Measurements from ENCODE around the gene NRXN3.
"Not testable (repeated sequence)": the region's sequence is repeated elsewhere in the genome, so short reads cannot be mapped to it uniquely, and the experiment has no call there.

Gene NRXN3

DNA sequence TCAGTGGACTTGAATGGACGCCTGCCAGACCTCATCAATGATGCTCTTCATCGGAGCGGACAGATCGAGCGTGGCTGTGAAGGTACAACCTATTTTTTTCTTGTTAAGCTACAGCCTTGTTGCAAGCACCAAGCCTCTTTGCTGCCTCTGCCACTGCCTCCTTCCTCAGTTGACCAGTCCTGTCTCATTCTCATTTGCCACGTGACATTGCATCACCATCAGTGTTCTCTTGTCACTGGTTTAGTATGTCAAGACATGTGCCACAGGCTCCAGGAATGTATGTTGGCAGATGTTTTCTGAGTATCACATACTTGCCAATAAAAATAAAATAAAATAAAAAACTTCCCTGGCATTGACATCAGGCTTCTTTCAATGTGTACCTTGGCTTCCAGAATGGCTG lies 798.1 kb downstream of the NRXN3 start:
- DNase-seq = no peak

DNA sequence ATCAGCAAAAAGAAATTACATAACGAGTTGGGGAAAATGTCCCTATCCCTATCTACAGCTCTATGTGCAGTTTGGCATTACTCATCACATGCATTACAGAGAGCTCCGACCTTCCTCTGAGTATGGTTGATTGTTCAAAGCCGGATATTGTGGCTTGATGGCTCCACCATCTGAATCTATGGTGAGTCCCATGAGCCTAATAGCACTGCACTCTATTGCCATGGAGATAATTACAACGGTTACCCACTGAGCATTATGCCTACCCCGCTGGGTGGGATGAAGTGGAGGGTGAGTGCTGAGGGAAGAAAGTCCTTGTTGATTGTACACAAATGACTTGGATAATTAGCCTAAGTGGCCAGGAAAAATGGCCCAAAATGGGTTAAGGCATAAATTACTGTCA lies 800.5 kb downstream of the NRXN3 start:
- DNase-seq = no peak

DNA sequence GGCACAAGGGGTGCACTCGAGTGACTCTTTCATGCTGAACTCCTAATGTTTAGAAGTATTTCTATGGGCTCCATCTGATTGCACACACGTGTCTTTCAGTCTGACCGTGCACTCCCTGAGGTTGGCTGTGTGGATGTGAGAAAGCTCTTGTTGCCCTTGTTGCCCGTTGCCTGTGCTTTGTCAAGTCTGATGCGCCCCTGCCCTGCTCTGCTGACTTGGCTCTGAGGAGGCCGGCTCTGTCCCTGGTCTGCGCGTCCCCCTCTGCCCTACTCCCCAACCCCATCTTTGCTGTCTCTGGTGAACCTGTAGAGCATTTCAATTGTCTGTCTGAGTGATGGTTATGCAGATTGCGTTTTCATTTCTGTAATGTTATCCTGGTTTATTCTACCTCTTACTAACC lies 802.3 kb downstream of the NRXN3 start:
- DNase-seq = no peak

DNA sequence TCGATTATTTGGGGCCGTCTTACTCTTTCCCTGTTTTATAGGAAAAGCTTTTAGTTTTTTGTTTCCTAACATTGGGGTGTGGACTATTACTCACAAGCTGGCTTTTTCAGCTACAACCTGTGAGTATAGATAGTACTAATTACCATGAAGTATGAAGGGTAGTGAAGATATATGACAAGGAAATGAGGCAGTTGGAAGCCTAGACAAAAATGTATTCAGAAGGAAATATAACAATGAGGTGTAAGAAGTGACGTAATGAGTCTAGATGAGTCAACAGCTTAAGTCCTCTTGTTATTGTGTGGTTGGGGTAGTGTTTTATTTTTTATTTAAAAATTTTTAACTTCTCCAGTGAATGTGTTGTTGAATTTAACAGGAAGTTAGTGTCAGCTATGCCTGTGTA lies 804.5 kb downstream of the NRXN3 start:
- peak in 1 of 3 donors; percentile 2 for DNase-seq

DNA sequence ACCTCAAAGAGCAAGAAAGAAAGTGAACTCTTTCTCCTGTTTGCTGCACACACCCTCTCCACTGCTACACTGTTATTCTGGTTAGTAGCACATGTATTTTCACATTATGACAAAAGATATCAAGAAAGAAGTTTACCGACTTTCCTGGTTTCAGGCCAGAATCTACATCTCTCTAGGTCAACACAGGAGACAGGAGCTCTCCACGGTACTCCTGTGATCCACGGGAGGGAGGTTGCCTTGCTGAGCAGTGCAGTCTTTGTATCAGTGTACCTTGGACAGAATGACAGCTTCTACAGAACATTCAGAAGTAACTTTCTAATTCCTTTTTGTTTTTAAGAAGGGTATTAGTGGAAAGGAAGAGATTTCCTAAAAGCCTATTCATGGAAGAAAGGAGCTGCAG lies 805.6 kb downstream of the NRXN3 start:
- no peak for DNase-seq

DNA sequence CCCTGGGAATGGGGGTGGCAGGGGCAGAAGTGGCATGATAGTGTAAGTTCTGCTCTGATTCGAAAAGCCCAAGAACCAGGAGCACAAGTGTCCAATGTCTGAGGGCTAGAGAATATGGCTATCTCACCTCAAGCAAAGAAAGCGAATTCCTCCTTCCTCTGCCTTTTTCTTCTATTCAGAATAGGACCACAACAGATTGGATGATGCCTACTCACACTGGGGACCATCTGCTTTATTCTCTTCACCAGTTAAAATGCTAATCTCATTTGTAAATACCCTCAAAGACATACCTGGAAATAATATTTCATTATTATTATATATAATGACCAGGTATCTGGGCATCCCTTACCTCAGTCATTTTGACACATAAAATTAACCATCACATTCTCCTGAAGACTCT lies 808.7 kb downstream of the NRXN3 start:
- no peak for DNase-seq

DNA sequence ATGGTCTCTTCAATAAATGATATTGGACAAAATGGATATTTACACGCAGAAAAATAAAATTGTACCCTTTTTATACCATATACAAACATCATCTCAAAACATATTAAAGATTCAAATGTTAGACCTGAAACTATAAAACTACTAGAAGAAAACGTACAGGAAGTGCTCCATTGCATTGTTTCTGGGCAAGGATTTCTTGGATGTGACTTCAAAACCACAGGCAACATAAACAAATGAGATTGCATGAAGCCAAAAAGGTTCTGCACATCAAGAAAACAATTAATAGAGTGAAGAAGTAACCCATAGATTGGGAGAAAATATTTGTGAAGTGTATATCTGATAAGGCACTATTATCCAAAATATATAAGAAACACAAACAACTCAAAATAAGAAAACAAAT lies 812.4 kb downstream of the NRXN3 start:
- DNase-seq = no peak

DNA sequence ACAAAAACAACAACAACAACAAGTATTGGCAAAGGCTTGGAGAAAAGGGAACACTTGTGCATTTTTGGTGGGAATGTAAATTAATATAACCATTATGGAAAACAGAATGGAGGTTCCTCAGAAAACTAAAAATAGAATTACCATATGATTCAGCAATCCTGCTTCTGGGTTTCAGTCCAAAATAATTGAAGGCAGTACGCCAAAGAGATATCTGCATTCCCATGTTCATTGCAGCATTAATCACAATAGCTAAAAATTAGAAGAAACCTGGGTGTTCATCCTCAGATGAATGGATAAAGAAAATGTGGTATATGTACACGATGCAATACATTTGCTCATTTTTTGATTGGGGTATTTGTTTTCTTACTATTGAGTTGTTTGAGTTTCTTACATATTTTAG lies 813.0 kb downstream of the NRXN3 start:
- DNase-seq = no peak

DNA sequence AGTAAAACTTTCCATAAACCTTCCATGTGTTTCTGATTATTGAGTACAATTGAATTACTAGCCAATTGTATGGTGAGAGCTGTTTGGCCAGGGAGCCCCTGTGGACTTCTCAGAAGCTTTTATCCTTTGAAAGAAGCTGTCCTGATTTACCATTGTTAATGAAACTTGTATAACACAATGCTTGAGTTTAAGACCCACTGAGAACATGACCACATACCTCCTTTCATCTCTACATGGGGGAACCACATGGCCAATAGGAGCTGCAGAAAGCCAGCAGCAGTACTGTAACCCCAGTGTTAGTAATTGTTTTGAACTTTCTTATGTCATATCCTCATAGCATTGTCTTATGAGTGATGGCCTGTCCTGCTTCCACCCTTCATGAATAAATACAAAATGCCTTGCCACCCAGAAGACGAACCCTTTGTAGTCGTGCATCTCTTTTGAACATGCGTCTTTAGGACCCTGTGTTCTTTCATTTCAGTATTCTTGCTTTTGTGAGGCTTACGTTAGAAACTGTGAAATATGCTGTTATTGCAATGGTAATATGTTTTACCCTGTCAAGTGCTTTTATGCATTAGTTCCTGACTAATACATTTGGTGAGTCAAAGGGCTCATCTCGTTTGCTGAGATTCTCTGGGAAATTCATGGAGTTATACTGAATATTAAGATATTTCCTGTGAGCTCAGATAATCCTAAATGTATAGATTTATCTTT lies 815.7 kb downstream of the NRXN3 start:
- DNase-seq = no peak

DNA sequence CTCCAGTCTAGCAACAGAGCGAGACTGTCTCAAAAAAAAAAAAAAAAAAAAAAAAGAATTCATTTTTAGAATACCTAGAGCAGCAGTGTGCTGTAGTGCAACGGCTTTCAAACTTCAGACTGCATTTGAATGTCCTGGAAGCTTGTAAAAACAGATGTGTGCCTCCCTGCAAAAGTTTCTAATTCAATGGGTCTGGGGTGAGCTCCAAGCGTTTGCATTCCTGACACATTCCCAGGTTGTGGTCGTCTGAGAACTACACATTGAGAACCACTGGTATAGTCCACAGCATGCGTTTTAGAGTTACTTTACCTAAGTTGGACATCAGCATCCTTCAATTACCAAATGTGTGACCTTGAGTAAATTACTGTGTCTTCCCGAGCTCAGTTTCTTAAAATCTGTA lies 816.8 kb downstream of the NRXN3 start:
- DNase-seq = no peak

DNA sequence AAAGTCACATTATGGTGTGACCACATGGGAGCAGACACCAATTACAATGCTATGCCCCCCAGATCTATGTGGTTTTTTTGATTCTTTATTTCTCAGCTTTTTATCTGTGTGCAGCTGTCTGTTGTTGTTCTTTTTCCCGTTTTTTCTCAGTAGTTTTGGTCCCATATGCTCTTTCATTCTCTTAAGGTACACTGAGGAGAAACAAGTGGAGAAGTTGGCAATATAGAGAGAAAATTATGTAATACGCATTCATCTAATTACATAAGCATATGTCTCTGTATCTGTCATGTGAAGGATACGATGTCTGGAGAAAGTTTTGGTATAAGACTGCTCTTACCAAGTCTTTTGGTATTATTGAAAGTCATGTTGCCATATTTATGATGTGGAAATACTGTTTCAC lies 819.0 kb downstream of the NRXN3 start:
- DNase-seq = no peak

DNA sequence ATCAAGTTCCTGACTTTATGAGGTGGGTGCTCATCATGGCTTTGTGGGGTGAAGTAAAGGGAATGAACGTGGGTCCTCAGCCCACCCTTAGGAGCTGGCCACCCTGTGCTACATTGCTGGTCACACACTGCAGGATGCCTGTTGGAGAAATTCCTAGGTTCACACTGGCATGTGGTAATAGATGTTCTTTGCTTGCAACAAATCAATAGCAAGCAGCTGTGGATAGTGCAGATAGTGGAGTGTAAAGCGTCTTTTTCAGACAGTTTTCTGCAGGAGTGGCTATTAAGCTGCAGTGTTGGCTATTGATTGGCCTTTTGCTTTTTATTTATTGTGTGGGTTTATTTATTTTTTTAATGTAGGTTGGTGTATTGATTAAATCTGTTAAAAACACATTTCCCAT lies 822.7 kb downstream of the NRXN3 start:
- no peak for DNase-seq

DNA sequence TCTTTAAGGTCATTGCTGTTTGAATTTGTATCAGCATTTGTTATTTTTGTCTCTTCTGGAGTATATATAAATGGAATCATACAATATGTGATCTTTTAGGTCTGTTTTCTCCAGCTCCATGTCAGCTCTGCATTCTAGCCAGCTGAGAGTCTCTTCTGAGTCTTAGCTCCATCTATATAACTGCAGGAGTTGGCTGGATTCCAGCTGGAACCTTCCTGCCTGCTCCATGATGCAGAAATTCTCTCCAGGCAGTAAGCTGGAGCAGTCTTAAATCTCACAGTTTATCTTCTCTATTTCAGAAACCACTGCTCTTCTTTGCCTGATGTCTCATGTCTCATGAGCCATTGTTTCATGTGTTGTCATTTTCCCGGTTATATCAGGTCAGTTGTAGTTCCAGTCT lies 827.6 kb downstream of the NRXN3 start:
- no peak for DNase-seq

DNA sequence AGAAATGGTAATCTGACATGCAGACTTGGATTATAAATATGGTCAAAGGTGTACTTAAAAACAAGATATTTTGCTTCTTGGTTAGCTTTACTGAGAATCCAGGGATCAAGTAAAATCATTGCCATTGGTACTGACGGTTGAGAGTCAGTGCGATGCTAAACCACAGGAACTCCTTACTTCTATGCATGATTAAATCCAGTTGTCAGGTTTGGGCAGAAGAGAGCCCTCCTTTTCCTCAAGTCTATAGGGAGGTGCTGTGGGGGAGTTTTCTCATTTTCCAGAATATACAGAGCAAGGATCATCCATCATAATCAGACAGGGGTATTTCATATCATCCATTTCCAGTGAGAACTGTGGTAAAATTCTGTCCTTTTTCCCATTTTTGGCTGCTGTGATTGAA lies 839.1 kb downstream of the NRXN3 start:
- DNase-seq = no peak

DNA sequence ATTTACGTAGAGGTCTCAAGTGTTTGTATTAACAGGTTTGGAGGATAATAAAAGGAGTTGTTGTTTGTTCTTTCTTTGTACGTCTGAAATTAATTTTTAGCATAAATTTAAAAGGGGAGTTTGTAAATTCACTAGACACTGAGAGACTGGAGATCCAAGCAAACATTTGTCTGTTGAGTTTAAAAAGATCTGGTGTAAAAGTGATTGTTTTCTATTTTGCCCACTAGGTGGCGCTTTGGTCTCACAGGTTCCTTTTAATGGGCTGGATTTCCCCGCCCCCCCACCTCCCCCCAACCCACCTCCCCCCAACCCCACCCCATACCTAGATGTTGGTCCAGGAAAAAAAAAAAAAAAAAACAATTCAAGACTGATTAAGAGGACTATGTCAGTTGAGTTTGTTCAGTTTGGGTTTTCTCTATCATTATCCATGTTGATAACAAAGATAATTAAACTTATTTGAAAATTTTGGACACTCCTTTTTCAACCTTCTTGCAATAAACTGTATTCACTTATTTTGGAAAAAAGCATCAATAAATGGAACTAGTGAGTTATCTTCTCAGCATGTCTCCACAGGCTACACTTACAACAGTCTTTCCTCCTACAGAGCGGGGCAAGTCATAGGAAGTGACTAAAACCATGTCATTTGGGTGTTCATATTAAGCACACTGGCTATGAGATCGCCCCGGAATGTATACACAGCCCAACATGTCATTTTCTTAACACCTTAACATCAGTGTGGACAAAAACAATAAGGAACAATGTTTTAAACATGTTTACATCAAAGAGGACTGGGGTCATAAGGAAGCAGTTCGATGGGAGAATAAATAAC lies 841.1 kb downstream of the NRXN3 start:
- peak; percentile 55 to 71 (median 65) for DNase-seq

DNA sequence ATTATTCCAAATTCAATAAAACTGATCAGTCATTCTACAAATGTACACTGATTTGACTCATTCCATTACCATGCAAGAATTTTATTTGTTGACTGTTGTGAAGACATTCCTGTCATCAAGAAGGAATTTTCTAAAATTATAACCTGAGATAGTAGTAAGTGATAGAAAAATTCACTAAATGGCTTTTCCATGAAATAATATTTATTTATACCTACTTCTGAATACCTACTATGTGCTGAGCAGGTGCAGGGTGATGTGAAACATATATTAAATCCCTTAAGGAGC lies 841.7 kb downstream of the NRXN3 start:
- no peak for DNase-seq

DNA sequence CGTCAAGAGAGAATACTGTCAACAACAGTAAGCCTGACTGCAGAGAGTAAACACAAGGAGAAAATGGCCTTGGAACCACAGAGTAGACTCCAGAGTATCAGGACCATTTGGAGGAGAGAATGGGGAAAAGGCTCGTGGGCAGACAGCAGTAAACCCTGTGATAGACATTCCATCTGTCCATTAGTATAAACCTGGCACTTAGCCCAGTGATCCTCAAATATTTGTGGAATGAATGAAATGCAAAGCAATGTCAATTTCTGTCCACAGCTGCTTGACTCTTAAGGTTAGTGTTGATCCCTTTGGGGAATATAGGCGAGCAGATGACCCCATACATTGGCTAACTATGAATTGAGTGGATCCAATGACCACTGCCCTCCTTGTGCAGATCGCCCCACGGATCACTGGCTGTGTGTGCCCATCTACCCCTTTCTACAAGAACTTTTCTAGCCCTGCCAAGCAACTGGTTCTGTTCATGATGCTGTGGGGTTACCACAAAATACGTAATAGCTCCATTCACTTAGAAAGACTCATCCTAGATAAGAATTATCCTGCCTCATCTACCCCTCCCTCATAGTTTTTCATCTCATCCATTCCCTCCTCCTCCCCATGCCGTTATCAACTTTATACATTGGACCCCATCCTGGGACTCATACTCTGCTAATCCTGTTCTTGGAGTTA lies 846.8 kb downstream of the NRXN3 start:
- DNase-seq = no peak

DNA sequence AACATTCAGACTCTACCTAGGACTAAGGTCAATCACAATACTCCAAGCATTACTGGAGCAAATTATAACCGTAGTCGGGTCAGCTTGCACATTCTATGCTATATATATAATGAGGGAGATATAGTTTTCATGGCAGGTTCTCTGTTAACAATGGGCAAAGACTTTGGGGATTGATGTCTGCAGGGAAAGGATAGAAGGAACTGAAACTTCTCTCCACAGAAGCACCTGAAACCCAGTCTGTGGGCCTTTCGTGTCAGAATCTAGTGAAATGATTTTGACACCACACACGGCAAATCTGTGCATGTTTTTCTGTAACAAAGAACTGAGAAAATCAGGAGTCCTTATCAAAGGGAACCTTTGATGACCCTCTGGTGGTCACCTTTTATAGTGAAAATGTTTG lies 847.4 kb downstream of the NRXN3 start:
- DNase-seq = no peak

DNA sequence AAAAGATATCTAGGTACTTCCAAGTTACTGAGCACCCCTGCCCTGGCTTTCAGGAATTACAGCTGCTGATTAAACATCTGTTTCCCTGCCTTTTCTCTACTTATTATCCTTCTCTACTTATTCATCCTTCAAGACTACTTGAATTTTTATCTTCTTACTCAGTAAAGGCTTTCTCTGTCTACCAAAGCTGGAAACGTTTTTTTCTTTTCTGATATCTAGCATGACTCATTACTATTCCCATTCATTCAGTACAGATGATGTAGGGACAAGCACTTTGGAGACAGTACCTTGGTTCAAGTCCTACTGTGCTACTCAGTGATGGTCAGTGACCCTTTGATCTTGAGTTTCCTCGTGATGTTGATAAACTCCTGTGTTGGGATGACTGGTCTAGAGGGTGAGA lies 848.7 kb downstream of the NRXN3 start:
- no peak for DNase-seq

DNA sequence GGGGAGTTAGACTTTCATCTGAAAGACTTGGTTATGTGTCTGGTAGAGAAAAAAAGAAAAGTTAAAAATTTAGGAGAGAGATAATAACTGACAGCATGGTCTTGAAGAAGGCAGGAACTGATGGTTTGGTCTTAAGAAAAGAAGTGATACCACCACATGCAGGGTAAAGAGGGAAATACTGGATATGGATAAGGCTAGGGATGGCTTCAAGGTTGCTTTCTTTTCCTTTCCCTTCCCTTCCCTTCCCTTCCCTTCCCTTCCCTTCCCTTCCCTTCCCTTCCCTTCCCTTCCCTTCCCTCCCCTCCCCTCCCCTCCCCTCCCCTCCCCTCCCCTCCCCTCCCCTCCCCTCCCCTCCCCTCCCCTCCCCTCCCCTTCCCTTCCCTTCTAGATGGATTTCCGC lies 849.7 kb downstream of the NRXN3 start:
- not testable (repeated sequence) for DNase-seq

DNA sequence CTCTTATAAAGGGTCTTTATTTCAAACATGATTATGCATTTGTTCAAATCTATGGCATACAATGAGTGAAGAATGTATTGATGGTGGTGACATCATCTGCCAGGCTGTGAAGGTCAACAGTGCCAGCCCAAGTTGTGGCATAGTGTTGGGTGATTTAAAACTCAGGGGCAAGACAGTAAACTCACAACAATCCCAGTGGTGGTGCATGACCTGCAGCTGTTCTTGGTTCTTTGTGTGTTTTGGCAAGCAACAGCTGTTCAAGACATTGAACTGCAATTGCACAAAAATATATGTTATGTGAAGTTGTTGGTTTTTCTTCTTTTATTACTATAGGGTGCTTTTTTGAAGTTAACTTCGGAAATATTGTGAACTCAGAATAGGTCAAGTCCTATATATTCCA lies 851.6 kb downstream of the NRXN3 start:
- no peak for DNase-seq

DNA sequence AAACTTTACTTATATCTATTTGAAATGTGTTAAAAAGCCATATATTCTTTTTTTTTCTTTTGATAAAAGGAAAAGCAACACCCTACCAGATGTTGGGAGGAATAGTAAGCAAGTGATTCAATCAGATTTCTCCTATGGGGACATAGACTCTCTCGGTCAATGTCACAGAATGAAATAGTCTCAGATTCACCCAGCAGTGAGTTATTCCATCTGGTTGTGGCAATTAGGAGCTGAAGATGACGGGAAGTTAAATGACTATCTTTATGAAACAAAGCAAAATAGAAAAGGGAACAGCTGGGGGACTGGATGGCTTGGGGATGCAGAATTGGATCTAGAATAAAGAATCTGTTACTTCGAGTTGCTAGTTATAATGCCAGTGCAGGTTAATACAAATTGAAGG lies 857.0 kb downstream of the NRXN3 start:
- no peak for DNase-seq

DNA sequence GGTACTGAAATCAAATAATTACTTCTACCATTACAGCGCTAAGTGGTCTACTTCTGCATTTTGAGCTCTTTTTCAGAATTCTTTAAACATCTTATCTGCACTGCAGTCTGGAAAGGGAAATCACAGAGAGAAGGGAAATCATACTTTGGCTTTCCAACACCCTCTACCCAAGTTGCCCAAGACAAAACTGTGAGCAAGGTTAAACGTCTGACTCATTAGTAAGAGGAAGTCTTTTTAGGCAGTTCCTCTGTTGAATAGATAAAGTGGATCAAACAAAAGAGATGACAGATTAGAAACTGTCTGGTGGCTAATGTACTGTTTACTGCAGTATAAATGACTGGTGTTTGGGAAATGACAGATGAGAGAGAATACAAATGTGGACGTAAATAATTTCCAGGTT lies 858.1 kb downstream of the NRXN3 start:
- peak; percentile 78 to 94 (median 91) for DNase-seq

DNA sequence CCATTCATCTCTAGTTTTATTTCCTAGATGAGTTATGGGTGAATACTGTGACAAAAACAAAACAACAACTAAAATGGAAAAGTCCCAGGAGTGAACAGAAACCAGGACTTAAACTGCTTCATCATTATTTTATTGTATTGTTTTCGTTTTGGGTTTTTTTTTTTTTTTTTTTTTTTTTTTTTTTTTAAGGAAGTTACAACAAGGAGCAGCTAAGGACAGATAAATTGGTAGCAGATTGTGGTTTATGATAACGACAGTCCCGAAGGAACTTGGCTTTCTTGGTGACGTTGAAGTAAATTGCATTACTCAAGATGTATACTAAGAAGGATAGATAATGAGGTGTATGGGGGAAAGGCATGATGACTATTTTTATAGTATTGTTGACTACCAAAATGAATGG lies 866.3 kb downstream of the NRXN3 start:
- DNase-seq = peak; percentile 54 to 84 (median 66)

Measured in suppressor macrophage treated with lipopolysaccharide for 1 hour (primary cell).